CD14-positive monocyte (primary cell): ENCODE measurements around the gene COL20A1. TPM values are rescaled to one million over a fixed set of nuclear protein-coding genes. Genes with fewer than 3 reads are reported as not detected.
"Not testable (repeated sequence)": the region's sequence is repeated elsewhere in the genome, so short reads cannot be mapped to it uniquely, and the experiment has no call there.

Experiments used
- DNase-seq, 3 donors: peaks; one replicate each; pipeline ENCODE4 v3.0.0-alpha.2; 2011 to 2022
- H2AFZ ChIP-seq: 2 replicates; pipeline ENCODE4 v1.6.0; 2012; ENCODE audit warnings: mild to moderate bottlenecking, low read depth, low read length, inconsistent platforms; ENCODE audit not compliant: insufficient read depth, poor library complexity, severe bottlenecking
- H3K27ac ChIP-seq, 2 donors: 1 replicate in 1 of 2; 2 replicates in 1 of 2; pipeline ENCODE4 v1.5.1; 2012 to 2013; ENCODE audit warnings: low read length in 2 of 2, control low read depth in 1 of 2, inconsistent platforms in 1 of 2, low read depth in 1 of 2, mild to moderate bottlenecking in 1 of 2
- H3K27me3 ChIP-seq, 2 donors: one replicate each; pipeline versions ENCODE4 v1.6.0 to v1.6.1; 2011 to 2013; ENCODE audit warnings: low read length in 2 of 2; ENCODE audit not compliant: control insufficient read depth in 2 of 2, insufficient read depth in 2 of 2
- H3K36me3 ChIP-seq, 2 donors: replicated peaks in 1 of 2; 1 replicate in 1 of 2; 2 replicates in 1 of 2; pipeline versions ENCODE4 v1.5.1 to v1.6.1; 2012 to 2013; ENCODE audit warnings: low read length in 2 of 2, control low read depth in 1 of 2, inconsistent platforms in 1 of 2, mild to moderate bottlenecking in 1 of 2; ENCODE audit not compliant: insufficient read depth in 2 of 2, control insufficient read depth in 1 of 2
- H3K4me1 ChIP-seq, 2 donors: 1 replicate in 1 of 2; 2 replicates in 1 of 2; pipeline versions ENCODE4 v1.5.1 to v1.6.1; 2012 to 2013; ENCODE audit warnings: low read length in 2 of 2, control low read depth in 1 of 2, inconsistent platforms in 1 of 2, mild to moderate bottlenecking in 1 of 2, moderate library complexity in 1 of 2; ENCODE audit not compliant: insufficient read depth in 2 of 2, control insufficient read depth in 1 of 2
- H3K4me2 ChIP-seq: replicated peaks from 2 replicates; pipeline ENCODE3; 2012; ENCODE audit warnings: low read length, moderate library complexity, mild to moderate bottlenecking; ENCODE audit not compliant: poor library complexity, severe bottlenecking; ENCODE audit errors: extremely low read depth
- H3K4me3 ChIP-seq, 3 experiments: fragments of 200-600 bp in 1 of 3; sonication (generic) in 1 of 3; replicated peaks in 1 of 3; 1 replicate in 2 of 3; 2 replicates in 1 of 3; pipeline ENCODE4 v1.5.1; 2011 to 2013; ENCODE audit warnings: low read length in 3 of 3, mild to moderate bottlenecking in 3 of 3, control low read depth in 2 of 3, low read depth in 2 of 3, inconsistent platforms in 1 of 3, moderate library complexity in 1 of 3
- H3K79me2 ChIP-seq: 2 replicates; pipeline ENCODE4 v1.6.0; 2012; ENCODE audit warnings: mild to moderate bottlenecking, control low read depth, inconsistent platforms, low read length, moderate library complexity; ENCODE audit not compliant: insufficient read depth
- H3K9ac ChIP-seq: 2 replicates; pipeline ENCODE4 v1.6.0; 2017; ENCODE audit warnings: low read length, mild to moderate bottlenecking; ENCODE audit not compliant: insufficient read depth, poor library complexity, severe bottlenecking
- H3K9me3 ChIP-seq, 2 donors: replicated peaks in 1 of 2; 1 replicate in 1 of 2; 2 replicates in 1 of 2; pipeline versions ENCODE4 v1.5.1 to v1.6.1; 2012 to 2013; ENCODE audit warnings: low read length in 2 of 2, control low read depth in 1 of 2; ENCODE audit not compliant: control insufficient read depth in 1 of 2, insufficient read depth in 1 of 2
- H4K20me1 ChIP-seq: 2 replicates; pipeline ENCODE4 v1.6.0; 2012; ENCODE audit warnings: mild to moderate bottlenecking, low read length, control low read depth, moderate library complexity; ENCODE audit not compliant: insufficient read depth
- H3K27ac Mint-ChIP-seq, 7 donors: one replicate each; pipeline ENCODE4 v1.8.0; 2020; ENCODE audit warnings: mild to moderate bottlenecking in 7 of 7, mixed read lengths in 7 of 7, moderate library complexity in 6 of 7, inconsistent platforms in 2 of 7
- H3K27me3 Mint-ChIP-seq, 3 donors: one replicate each; pipeline ENCODE4 v1.8.0; 2021 to 2022; ENCODE audit warnings: low read depth in 3 of 3, mild to moderate bottlenecking in 3 of 3, mixed read lengths in 3 of 3, moderate library complexity in 3 of 3, inconsistent platforms in 1 of 3
- H3K36me3 Mint-ChIP-seq, 2 donors: one replicate each; pipeline ENCODE4 v1.8.0; 2020; ENCODE audit warnings: mixed read lengths in 2 of 2, inconsistent platforms in 1 of 2, mild to moderate bottlenecking in 1 of 2
- H3K4me1 Mint-ChIP-seq: one replicate; pipeline ENCODE4 v1.8.0; 2020; ENCODE audit warnings: mild to moderate bottlenecking, mixed read lengths
- H3K4me3 Mint-ChIP-seq, 2 donors: one replicate each; pipeline ENCODE4 v1.8.0; 2020; ENCODE audit warnings: mild to moderate bottlenecking in 2 of 2, mixed read lengths in 2 of 2, moderate library complexity in 1 of 2
- H3K9me3 Mint-ChIP-seq, 7 donors: one replicate each; pipeline ENCODE4 v1.8.0; 2020 to 2022; ENCODE audit warnings: mixed read lengths in 7 of 7, mild to moderate bottlenecking in 6 of 7, moderate library complexity in 6 of 7, inconsistent platforms in 2 of 7
- CTCF ChIP-seq: fragments of 200-600 bp; IDR thresholded peaks from one replicate; pipeline ENCODE4 v1.8.0; 2022; ENCODE audit warnings: antibody characterized with exemption, mild to moderate bottlenecking
- WGBS: methylation state at CpG from one replicate; pipeline ENCODE4 v1.1.5; 2013; ENCODE audit warnings: missing lambda C conversion rate; ENCODE audit not compliant: insufficient coverage; 5-methylcytosine and 5-hydroxymethylcytosine counted together
- intact Hi-C, 2 donors: fragments of 100-400 bp; cut with micrococcal nuclease; formaldehyde crosslinking; loops; one replicate each; pipeline versions ENCODE4 v1.15.0 to v1.15.1; 2023
- polyA plus RNA-seq, 3 donors: library from polyadenylated mRNA; depleted of rRNA in 1 of 3; unstranded in 2 of 3; stranded (reverse) in 1 of 3; fragments of 300-500 nt in 2 of 3; fragments of >200 nt in 1 of 3; fragmentation: Illumina TruSeq in 2 of 3; gene quantifications; 1 replicate in 2 of 3; 2 replicates in 1 of 3; pipeline ENCODE4 v1.2.3, GENCODE V29; 2012 to 2021

COL20A1 gene
- polyA plus RNA-seq, 3 donors: not detected

GRCh38 chr20:63249891-63250290, 43.1 kb upstream of the COL20A1 start:
- H2AFZ ChIP-seq: no peak overlapping the region
- no peak overlapping the region for H3K27ac ChIP-seq
- no peak for DNase-seq
- H3K9me3 ChIP-seq: peaks cover 0 to 9% of the 10 kb centered on the region in 2 donors
- Mint-ChIP-seq H3K9me3 (peaks cover 0 to 14% (median 1%) of the 10 kb centered on the region in 7 donors), H3K4me1 (no peaks in the 10 kb centered on the region), H3K4me3 (no peak overlapping the region), H3K27me3 (peaks cover 47 to 74% (median 48%) of the 10 kb centered on the region in 3 donors), H3K36me3 (no peaks in the 10 kb centered on the region), H3K27ac (no peak overlapping the region)
- H3K4me3 ChIP-seq: no peak overlapping the region
- H3K4me2 ChIP-seq: no peak overlapping the region
- H3K4me1 ChIP-seq: no peaks in the 10 kb centered on the region
- no peak for TF ChIP-seq CTCF
- 95% methylated on average over 15 of the region's 15 CpGs for WGBS
- no peaks in the 10 kb centered on the region for H4K20me1 ChIP-seq
- no peaks in the 10 kb centered on the region for H3K79me2 ChIP-seq
- no peak overlapping the region for H3K9ac ChIP-seq
- intact Hi-C loops: no loop called here
- no peaks in the 10 kb centered on the region for H3K36me3 ChIP-seq
- peaks cover 11 to 43% of the 10 kb centered on the region in 2 donors for H3K27me3 ChIP-seq

- intact Hi-C loops, H2AFZ ChIP-seq, H3K4me1 Mint-ChIP-seq, H3K79me2 ChIP-seq, H3K4me1 ChIP-seq, H3K4me3 Mint-ChIP-seq, H3K9ac ChIP-seq, H3K36me3 Mint-ChIP-seq, H4K20me1 ChIP-seq, H3K27ac ChIP-seq, H3K4me3 ChIP-seq, H3K36me3 ChIP-seq, DNase-seq, H3K27ac Mint-ChIP-seq, H3K4me2 ChIP-seq: not testable (repeated sequence)
- WGBS: 9% methylated on average over 8 of the region's 14 CpGs
- peaks cover 55 to 80% (median 56%) of the 10 kb centered on the region in 3 donors for H3K27me3 Mint-ChIP-seq
- Histone ChIP-seq H3K27me3 (peaks cover 17 to 54% of the 10 kb centered on the region in 2 donors), H3K9me3 (peaks cover 0 to 11% of the 10 kb centered on the region in 2 donors)
- H3K9me3 Mint-ChIP-seq: peaks cover 0 to 16% (median 0%) of the 10 kb centered on the region in 7 donors
Measured at GRCh38 chr20:63251350-63251749, 41.6 kb upstream of the COL20A1 start.
